HG02884 (cell line): Measurements from ENCODE around the gene MAGI1.
A peak's percentile ranks its signal among the peaks of the same experiment; 100 is the strongest.

ENCODE experiments used
- ATAC-seq: cut with Tn5 transposase; IDR thresholded peaks from one replicate; pipeline ENCODE4 v1.9.1; 2021; ENCODE audit warnings: mild to moderate bottlenecking, moderate library complexity; ENCODE audit not compliant: unreplicated experiment

MAGI1 gene

DNA sequence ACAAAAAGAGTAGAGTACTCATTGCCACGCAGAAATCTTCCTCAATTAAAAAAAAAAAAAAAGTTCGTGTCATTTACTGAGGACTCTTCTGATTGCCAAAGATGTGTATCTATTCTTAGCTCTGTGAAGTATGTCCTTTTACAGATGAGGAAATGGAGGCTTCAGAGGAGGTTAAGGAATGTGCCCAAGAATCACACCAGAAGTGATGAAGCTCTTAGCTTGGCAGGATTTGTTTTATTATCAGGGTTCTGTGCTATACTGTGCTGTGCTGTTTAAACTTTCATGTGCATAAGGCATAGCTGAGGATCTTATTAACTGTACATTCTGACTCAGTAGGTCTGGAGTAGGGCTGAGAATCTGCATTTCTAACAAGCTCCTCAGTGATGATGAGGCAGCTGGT is 685.8 kb downstream of the MAGI1 start:
- ATAC-seq, result no peak

DNA sequence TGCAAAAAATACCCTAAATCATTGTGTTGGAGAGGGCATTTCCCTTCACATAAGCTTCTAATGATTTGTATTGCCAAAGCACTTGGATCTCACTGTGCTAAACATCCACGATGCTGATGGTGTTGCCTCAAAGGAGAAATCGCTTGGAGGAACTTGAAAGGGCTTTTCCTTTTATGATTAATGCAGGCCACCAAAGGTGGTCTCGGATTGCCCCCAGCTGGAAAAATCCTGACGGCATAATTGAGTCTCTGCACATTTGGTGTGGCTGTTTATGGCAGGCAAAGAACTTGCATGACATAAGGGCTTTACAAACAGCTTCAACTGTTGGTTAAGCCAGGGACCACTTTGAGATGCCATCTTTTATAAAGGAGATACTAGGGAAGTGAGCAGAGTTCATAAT is 687.0 kb downstream of the MAGI1 start:
- no peak for ATAC-seq

DNA sequence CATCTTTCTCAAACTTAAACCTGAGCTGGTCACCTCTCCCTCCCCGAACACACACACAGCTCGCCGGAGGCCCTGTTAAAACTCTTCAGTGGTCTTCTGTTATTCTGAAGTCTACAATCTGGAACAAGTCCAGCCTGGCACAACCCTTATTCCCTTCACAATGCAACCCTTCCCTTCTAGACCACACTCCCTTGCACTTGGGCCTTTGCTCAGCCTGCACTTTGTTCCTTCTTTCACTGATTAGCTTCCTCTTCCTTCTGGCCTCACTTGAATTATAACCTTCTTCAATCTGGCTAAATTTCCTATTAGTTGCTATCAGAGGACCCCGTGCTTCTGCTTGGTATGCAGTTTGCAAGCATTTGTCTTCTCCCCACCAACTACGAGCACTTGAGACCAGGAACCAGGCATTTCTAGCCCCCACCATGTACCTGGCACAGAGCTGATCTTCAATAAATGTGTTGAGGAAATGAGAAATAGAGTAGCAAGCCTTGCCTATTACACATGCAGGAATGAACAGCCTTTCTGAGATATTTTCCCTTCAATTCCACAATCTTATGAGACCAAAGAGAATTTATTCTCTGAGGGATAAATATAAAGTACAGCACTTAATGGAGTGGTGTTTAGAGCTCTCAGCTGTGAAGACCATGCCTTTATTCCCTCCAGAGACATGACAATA is 687.8 kb downstream of the MAGI1 start:
- no peak for ATAC-seq

GRCh38 chr3:65348398-65348995 is 690.2 kb downstream of the MAGI1 start:
- ATAC-seq, result no peak

DNA sequence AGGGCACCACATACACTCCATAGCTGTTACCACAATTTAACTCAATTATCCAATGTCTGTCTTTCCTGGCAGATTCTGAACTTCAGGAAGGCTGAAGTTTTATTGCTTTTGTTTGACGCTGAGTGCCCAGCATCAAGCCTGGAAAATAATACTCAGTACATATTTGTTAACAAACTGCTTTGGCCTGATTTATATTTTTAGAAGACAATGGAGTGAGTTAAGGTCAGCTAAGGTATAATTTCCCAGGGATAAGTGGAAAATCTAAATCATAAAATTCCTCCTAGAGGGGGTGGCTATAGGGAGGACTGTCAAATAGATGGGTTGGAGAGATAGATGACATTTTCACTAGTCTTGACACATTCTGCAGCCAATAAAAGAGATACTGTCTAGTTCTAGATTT is 691.6 kb downstream of the MAGI1 start:
- ATAC-seq, result no peak

GRCh38 chr3:65344846-65345245 is 693.9 kb downstream of the MAGI1 start:
- ATAC-seq, result no peak

DNA sequence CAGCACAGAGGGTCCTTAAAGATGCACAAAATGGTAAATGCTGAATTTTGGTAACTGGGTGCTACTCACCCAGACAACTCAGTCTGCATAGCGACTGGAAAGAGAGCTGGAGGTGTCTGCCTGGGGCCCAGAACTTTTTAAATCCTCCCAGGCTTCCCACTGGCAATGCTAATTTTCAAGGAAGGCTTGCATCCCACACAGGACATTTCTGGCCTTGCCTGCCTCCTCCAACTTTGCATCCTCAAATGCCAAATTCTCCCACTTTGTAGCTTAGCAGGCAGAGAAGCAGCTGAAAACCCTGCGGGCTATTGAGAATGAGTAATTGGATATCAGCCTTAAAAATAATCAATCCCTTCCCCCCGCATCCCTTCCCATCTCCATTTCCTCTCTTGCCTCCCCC is 694.3 kb downstream of the MAGI1 start:
- ATAC-seq, result no peak

- ATAC-seq, result no peak
These were observed 695.0 kb downstream of the MAGI1 start for GRCh38 chr3:65343736-65344135.

DNA sequence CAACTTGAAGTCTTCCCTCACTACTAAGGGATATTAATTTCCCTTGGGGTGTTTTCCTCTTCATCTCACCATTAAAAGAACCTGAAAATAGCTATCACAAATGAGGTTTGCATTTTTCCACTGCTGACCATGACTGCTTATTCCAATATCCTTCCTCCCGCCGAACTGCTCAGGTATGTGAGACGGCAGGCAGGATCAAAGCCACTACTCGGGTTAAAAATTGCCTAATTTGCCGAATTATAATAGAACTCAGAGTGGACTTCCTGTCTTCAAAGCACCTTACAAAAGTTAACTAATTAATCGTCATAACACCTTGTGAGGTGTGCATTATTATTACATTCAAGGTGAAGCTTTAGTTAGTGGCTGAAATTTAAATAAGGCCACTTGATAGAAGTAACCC is 695.7 kb downstream of the MAGI1 start:
- no peak for ATAC-seq

DNA sequence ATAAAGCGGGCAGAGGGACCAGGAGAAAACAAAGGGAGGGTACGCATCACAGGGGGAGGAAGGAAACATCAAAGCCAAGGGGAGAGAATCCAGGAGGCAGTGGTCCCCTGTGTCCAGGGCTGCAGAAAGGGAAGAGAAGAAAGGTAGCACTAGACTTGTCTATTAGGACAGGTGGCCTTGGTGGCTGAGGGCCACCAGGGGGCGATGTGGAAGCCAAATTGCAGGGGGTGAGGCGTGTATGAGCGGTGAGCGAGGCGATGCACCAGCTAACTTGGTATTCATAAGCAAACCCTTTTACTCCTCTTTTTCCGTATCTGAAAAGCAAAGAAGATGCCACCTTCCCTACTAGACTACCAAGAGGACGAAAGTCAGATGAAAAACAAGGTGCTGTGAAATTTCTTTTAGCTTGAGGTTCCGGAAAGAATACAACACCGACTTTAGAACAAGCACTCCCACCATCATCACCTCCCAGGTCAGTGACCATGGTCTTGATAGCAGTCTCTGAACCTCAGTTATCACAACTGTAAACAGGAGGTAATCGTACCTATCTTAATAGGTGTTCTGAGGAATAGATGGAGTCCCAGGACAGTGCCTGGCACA is 696.5 kb downstream of the MAGI1 start:
- peak; percentile 63 for ATAC-seq

- no peak for ATAC-seq
These were observed 699.5 kb downstream of the MAGI1 start for GRCh38 chr3:65339192-65339740.

DNA sequence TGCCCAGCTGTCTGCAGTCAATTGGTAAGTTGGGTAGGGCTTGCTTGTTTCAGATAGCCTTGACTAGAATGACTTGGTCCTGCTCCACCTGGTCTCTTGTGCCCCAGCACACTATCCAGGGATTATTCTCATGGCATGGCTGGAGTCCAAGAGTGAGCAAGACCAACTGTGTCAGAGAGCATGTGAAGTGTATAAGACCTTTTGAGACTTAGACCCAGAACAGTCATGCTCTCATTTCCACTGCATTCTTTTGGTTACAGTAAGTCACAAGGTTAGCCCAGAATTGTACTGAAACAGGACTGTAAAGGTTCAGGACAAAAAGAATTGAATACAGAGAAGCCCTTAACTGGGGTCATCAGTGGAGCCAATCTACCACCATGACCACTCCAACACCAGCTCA is 700.1 kb downstream of the MAGI1 start:
- ATAC-seq, result no peak

- no peak for ATAC-seq
These were observed 703.1 kb downstream of the MAGI1 start for GRCh38 chr3:65335587-65335986.

DNA sequence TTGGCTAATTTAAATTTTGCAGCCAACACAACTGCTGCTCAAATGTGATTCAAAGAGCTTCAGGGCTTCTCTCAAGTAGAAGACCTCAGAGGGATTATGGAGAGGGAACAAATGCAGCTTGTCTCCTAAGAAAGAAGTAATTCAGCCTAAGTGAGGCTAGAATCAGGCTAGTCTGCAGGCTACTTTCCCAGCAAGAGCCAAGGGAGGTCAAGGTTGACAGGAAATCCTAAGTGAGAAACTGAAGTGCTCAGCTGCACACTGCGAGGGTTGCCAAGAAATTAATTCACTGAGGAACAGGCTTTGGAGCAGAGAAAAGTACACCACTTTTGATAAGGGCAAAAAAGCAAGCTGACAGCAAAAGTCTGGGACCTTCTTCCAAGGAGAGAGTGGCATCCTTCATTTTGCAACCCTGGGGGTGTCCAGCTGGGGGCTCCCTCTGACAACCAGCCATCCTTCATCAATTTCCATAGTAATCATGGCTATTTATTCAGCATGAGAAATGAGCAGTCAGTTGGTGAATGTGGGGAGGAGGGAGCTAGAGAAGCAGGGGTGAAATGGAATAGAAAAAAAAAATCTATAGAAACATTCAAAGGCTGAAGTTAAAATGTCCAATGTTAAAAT is 704.6 kb downstream of the MAGI1 start:
- no peak for ATAC-seq

DNA sequence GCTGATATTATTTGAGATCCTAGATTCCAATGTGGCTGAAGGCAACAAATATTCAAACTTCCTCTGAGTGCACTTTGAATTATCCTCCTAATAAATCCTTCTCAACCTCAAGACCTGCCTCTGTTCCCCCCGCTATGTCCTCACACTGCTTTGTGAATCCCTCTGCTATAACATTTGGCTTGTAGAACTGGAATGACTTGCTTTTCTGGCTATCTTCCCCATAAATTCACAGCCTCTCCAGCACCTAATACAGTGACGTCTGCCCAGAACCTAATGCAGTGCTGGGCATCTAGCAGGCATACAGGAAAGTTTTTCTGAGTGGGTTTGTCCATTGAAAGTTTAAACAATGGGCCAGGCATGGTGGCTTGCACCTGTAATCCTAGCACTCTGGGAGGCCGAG is 707.0 kb downstream of the MAGI1 start:
- no peak for ATAC-seq

- ATAC-seq, result no peak
These were observed 708.6 kb downstream of the MAGI1 start for GRCh38 chr3:65330072-65330471.

DNA sequence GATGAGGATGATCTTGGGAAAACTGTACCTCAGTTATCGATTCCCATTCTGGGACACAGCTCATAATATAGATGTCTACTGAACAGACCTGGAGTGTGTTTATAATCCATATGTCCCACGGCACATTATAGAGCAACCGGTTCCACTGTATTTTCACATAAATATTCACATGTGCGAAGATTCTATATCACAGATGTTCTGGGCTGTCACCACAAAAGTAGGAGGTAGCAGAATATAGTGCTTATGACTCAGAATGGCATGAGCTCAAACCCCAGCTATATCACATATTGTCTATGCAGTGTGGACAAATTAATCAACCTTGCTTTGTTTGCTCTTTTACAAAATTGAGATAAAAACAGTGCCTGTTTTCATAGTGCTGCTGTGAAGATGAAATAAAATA is 710.6 kb downstream of the MAGI1 start:
- ATAC-seq, result no peak

- no peak for ATAC-seq
These were observed 712.1 kb downstream of the MAGI1 start for GRCh38 chr3:65326574-65326973.

- ATAC-seq, result no peak
These were observed 715.8 kb downstream of the MAGI1 start for GRCh38 chr3:65322910-65323309.

GRCh38 chr3:65318231-65318630 is 720.5 kb downstream of the MAGI1 start:
- no peak for ATAC-seq

- ATAC-seq, result no peak
These were observed 723.8 kb downstream of the MAGI1 start for GRCh38 chr3:65314916-65315315.

DNA sequence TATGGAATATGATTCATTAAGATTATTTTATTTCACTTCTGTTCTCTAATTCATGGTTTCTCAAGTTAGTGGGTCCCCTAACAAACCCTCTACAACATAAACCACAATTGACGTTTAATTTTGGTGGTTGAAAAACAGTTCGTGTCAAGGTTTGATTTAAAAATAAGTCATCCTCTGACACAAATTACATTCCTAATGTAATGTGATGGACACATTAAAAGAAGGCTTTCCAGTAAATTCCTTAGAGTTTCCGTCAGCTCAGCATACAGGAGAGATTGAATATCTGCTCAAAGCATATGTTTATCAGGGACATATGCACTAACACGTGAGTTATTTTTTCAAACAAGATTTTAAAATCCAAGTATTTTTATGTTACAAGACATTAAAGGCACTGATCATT is 724.4 kb downstream of the MAGI1 start:
- no peak for ATAC-seq
